D721Med (cell line): Measurements from ENCODE around the gene APOLD1.
"Not testable (repeated sequence)": the region's sequence is repeated elsewhere in the genome, so short reads cannot be mapped to it uniquely, and the experiment has no call there.

ENCODE experiments used
- DNase-seq: peaks from one replicate; pipeline ENCODE4 v3.0.0; 2011; ENCODE audit warnings: low spot score; ENCODE audit not compliant: insufficient read length
- FAIRE-seq: peaks from 2 replicates; lab custom pipeline; 2011; peaks lifted over from hg19 to GRCh38; lab: Jason Lieb, UNC
- TF ChIP-seq, protein P1 (sequence below): IDR thresholded peaks from 2 replicates; pipeline ENCODE4 v1.5.1; 2012; ENCODE audit warnings: mild to moderate bottlenecking, control low read depth; ENCODE audit not compliant: insufficient read depth; ENCODE audit errors: missing control alignments

APOLD1 gene

DNA sequence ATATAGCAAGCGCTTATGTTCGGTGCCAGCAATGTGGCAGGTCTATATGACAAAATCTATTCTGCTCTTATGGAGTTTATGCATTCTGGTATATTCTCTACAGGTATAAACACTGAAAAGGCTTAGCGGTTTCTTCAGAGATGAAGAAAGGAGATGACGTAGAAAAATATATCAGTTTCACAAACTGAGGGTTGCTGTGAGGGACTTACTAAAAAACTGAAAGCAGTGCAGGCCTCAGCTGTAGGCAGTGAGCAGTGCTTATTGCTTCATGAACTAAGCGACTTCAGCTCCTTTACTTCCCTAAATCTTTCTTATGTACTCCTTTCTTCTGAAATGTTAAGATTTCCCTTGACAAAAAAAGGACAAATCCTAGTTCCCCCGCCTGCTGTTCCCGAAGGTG lies 32.2 kb downstream of the APOLD1 start:
- no peak for FAIRE-seq
- TF ChIP-seq, protein P1, sequence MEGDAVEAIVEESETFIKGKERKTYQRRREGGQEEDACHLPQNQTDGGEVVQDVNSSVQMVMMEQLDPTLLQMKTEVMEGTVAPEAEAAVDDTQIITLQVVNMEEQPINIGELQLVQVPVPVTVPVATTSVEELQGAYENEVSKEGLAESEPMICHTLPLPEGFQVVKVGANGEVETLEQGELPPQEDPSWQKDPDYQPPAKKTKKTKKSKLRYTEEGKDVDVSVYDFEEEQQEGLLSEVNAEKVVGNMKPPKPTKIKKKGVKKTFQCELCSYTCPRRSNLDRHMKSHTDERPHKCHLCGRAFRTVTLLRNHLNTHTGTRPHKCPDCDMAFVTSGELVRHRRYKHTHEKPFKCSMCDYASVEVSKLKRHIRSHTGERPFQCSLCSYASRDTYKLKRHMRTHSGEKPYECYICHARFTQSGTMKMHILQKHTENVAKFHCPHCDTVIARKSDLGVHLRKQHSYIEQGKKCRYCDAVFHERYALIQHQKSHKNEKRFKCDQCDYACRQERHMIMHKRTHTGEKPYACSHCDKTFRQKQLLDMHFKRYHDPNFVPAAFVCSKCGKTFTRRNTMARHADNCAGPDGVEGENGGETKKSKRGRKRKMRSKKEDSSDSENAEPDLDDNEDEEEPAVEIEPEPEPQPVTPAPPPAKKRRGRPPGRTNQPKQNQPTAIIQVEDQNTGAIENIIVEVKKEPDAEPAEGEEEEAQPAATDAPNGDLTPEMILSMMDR = no peak
- no peak for DNase-seq

DNA sequence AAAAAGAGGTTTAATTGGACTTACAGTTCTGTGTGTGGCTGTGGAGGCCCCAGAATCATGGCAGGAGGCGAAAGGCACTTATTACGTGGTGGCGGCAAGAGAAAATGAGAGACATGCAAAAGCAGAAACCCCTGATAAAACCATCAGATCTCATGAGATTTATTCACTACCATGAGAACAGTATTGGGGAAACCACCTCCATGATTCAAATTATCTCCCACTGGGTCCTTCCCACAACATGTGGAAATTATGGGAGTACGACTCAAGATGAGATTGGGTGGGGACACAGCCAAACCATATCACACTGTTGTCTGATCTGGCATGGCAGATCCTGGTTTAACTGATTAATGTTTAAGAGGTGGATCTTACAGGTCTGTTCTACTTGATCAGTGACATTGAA lies 33.2 kb downstream of the APOLD1 start:
- FAIRE-seq (no peak), DNase-seq (no peak)
- TF ChIP-seq, protein P1 = no peak

DNA sequence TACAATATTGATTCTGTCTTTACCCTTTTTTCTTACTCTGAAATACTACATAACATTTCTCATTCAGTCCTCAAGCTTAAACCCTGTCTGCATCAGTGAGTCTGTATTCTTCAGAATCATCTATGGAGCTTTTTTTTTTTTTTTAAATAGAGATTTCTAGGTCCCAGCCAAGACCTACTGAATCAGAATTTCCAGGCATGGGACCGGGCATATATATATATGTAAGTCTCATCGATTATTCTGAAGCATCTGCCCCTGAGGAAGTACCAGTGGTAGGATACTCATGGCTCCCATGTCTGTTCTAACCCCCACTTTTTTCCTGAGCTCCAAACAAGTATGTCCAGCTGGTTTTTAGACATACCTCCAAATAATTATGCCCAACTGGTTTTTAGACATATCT lies 33.8 kb downstream of the APOLD1 start:
- FAIRE-seq (no peak), DNase-seq (no peak)
- TF ChIP-seq, protein P1 = no peak

DNA sequence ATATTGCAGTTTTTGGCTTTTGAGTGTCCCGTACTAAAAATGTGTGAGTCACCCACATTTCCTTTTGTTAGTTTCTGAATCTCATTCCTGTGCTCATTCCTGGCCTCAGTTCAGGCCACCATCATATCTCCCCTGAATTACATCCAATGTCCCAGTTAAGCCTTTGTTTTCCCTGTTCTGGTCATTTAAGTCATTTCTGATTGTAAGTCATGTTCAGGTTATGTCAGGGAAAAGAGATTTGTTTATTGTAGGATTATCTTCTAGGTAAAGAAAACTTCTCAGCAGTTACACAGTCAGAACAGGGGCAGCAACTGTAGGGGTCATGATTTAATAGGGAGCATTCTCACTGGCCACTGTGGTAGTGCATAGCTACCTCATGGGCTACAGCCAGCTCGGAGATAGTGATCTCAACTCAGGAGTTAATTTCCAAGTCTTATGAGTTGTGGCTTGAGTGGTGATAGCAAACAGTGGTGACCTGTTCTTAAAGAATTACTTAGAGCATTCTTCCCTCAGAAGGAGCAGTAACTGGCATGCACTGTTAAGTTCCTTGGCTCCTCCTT lies 34.4 kb downstream of the APOLD1 start:
- FAIRE-seq (no peak), DNase-seq (no peak)

DNA sequence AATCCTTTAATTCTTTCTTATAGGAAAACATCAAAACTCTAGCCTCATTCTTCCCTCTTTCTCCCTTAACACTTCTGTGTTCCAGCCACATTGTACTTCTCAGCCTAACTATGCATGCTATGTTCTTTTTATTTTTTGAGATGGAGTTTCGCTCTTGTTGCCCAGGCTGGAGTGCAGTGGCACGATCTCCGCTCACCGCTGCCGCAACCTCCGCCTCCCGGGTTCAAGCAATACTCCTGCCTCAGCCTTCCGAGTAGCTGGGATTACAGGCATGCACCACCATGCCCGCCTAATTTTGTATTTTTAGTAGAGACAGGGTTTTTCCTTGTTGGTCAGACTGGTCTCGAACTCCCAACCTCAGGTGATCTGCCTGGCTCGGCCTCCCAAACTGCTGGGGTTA lies 34.9 kb downstream of the APOLD1 start:
- DNase-seq, FAIRE-seq: not testable (repeated sequence)

More for the DNA sequence above, 34.4 kb downstream of the APOLD1 start:
- TF ChIP-seq, protein P1 = no peak

DNA sequence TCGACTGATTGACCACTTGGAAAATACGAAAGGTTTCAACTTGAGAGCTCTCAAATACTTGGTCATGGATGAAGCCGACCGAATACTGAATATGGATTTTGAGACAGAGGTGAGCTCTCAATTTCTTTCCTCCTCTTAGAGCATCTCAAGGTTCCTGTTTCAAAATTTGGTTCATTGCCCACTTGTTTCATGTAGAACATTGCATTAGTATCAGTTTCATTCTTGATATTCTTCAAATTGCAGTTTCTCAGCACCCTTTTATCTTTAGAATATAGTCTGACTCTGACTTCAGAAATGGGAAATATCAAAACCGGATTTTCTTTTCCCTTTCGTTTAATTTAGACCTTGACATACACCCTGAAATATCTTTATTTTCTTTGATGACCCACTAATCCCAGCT lies 36.5 kb downstream of the APOLD1 start:
- FAIRE-seq = no peak
- no peak for DNase-seq
- TF ChIP-seq, protein P1 = no peak

DNA sequence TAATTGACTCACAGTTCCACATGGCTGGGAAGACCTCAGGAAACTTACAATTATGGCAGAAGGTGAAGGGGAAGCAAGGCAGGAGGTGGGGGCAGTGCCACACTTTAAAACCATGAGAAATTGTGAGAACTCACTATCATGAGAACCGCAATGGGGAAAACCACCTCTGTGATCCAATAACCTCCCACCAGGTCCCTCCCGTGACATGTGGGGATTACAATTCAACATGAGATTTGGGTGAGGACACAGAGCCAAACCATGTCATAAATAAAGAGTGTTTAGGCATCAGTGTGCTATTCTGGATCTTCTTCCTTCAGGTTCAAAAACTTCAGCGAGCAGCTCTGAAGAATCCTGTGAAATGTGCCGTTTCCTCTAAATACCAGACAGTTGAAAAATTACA lies 37.4 kb downstream of the APOLD1 start:
- DNase-seq (no peak), FAIRE-seq (no peak)
- TF ChIP-seq, protein P1 = no peak

DNA sequence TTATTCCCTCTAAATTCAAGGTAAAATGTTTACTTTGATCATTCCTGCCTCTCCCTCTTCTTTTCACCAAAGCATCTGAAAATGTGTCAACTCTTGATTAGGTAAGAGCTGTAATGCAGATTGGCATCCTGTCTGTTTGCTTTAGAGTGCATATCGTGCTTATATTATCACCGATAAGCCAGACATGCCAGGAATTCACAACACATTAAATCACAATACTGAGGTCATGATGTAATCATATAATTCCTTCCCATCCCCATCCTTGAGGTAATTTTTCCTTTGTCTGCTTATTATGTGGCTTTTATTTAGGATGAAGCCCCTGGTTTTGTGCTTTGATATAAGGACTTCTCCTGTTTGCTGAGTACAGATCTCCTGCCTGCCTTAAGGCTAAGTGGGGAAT lies 37.8 kb downstream of the APOLD1 start:
- TF ChIP-seq, protein P1 = no peak

More for the DNA sequence above, 37.8 kb downstream of the APOLD1 start:
- DNase-seq = no peak
- no peak for FAIRE-seq
